ENCODE data around the gene SLC7A6.

SLC7A6 gene

DNA sequence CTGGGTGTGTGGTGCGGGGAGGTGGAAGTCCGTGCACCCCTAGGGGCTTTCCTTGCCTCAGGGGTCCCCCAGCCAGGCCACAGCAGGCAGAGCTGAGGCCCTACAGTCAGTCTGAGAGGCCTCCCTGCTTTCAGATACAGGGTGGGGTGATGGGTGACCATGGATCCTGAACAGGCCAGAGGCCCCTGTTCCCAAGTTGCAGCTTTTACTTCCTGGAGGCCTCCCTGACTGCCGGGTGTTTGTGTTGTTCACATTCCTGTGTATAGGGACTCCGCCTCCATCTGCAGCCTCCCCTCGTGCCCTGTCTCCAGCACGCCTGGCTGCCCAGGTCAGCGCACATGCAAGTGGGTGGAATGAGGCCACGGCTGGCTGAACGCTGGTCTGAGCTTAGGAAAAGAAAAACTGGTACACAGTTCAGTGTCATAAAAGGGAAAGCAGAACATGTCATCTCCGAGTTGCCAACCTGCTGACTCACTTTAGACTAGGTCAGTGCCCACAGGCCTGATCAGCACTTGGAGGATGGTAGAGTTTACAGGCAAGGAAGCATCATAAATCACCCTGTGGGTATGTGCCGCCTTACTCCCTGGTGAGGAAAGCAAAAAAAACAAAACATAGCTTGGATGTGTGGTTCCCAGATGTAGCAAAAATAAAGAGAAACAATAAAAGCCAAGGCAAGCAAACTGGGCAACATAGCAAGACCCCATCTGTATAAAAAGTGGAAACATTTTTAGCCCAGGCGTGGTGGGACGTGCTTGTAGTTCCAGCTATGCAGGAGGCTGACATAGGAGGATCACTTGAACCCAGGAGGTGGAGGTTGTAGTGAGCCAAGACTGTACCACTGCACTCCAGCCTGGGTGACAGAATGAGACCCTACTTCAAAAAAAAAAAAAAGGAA, 6.2 kb upstream of the SLC7A6 start:
- no peak for DNase-seq

DNA sequence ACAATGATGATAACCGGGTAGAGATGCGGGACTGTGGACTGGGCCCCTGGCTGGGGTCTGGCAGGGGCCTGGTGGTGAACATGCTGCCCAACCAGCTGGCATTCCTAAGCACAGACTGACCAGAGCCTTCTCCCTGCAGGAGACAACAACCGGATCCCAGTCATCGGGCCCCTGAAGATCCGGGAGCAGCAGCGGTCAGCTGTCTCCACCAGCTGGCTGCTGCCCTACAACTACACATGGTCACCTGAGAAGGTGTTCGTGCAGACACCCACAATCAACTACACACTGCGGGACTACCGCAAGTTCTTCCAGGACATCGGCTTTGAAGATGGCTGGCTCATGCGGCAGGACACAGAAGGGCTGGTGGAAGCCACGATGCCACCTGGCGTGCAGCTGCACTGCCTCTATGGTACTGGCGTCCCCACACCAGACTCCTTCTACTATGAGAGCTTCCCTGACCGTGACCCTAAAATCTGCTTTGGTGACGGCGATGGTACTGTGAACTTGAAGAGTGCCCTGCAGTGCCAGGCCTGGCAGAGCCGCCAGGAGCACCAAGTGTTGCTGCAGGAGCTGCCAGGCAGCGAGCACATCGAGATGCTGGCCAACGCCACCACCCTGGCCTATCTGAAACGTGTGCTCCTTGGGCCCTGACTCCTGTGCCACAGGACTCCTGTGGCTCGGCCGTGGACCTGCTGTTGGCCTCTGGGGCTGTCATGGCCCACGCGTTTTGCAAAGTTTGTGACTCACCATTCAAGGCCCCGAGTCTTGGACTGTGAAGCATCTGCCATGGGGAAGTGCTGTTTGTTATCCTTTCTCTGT, 5.1 kb upstream of the SLC7A6 start:
- DNase-seq = no peak

DNA sequence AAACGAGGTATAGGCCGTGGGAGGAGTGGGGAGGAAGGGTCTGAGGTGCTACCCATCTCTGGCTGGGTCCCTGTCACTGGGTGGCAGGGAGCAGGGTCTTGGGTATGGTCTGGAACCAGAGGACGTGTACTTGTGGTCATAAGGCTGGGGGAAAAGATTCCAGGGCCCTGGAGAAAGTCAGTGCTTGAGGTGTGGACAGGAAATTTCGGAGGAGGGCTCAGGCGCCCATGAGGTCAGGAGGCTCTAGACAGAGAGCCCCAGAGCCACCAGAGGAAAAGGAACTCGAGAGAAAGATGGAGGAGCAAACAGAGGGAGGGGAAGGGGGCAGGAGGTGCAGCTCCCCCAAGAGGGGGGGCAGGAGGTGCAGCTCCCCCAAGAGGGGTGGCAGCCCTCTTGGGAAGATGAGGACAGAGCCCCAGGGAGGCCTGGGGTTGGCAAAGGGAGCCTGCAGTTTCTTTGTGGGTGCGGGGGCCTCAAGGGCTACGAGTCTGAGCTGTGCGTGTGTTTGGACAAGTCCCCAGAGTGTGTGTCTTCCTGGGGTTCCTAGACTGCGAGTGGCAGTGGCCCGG, 683 bp upstream of the SLC7A6 start:
- no peak for DNase-seq

DNA sequence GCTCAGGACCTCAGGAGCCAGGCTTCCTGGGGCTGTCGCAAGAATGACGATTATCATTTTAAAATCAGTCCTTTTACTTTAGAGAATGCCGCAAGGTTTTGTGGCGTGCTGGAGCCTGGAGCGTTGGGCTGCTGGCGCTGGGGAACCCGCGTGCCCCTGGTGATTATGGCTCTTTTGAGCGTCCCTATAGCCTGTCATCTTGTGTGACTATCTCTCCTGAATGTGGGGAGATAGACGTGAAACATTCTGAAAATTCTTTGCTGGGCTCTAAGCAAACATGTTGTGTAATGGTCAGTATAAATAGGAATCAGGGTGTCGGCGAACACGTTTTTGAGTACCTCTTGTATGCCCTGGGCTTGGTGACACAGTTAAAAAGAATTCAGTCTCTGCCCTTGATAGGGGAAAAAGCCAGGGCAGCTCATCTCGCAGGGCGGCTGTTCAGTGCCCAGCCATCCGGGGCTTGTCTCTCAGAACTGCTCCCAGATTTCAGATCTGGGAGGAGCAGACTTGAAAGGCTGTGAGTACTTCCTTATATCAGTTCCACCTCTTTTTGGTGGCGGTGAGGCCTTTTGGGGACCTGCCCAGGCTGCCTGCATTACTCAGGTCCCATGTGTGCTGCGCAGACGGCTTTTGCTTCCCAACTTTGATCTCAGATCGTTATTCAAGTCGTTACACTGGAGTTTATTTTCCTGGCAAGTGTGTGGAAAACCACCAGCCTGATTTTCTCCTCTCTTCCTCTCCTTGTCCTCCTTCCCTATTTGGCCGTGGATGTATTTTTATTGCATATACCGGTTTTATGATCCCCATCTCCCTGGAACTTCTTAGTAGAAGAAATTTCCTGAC, 973 bp downstream of the SLC7A6 start:
- DNase-seq = peak; percentile 62

DNA sequence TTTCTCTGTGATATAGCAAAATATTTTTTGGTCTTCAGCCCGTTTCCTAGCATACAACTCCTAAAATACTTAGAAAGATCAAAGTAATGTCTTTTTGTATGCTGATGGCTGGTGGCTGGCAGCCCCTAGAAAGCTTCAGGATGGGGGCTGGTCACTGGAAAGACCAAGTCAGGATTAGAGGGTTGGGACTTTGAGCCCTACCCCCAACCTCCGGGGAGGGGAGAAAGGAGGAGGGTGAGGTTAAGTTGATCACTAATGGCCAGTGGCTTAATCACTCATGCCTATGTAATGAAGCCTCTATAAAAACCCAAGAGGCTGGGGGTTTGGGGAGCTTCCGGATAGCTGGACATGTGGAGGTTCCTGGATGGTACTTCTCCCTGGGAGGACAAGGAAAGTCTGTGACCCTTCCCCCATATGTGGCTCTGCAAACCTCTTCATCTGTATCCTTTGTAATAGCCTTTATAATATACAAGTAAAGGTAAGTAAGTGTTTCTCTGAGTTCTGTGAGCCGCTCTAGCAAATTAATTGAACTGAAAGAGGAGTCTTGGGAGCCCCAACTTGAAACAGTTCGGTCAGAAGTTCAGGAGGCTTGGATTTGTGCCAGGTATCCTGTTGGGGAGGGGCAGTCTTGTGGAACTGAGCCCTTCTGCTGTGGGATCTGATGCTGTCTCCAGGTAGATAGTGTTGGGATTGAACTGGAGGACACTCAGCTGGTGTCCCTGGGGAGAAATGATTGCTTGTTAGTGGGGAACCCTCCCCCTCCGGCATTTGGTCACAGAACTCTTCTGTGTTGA, 3.5 kb downstream of the SLC7A6 start:
- no peak for DNase-seq

DNA sequence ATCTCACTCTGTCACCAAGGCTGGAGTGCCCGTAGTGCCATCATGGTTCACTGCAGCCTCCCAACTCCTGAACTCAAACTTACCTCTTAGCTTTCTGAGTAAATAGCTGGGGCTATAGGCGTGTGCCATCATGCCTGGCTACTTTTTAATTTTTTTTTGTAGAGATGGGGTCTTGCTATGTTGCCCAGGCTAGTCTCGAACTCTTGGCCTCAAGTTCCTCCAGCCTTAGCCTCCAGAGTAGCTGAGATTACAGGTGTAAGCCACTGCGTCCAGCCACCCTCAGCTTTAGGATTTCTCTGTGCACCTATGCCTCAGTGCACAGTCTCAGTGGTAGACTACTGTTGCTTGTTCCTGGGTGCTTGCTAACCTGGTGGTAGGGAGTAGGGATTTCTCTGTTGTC, 5.5 kb downstream of the SLC7A6 start:
- no peak for DNase-seq

DNA sequence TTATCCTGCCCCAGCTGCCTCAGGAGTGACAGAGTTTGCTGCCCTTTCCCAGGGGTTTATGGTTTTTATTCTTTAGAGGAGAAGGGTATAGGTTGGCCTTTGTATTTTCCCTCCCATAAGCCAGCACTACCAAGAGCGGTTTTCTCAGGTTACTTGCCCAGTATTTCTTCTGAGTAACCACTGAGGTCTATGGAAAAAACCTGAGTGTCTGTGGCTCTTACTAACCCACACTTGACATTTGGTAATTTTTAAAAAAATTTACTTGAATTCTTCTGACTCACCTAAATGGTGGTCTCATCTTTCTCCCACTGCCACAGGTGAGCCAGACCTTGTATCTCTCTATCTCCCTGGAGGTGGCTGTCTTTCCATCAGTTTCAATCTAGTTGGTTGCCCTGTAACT, 6.0 kb downstream of the SLC7A6 start:
- peak; percentile 74 for DNase-seq

DNA sequence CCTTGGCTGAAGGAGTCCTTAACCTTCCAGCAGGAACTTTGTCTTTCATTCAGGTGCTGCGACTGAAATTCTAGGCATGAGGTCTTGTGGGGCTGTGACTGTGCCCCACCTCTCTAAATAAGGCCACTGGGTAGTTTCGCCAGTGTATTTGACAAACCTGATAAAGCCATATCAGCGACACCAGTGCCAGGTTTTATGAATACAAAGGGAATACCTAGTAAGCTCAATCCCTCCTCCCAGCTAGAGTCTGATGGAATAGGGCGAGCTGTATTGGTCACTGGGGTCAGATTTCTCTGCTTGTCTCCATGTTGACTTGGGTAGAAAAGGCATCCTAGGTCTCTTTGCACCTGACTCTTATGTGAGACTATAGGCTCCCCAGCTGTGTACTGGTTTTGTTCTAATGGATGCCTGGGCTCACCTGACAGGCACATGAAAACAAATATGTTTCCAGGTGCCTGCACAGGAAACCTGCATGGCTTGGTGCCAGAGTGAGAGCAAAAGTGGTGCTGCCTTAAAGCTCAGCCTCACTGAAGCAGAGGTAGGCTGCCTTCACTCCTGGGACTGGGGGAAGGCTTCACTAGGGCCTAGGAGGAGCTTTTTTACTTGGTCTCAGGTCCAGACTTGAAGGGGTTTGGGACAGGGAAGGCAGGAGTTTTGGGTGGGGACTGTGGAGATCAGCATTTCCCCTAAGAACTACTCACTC, 8.3 kb downstream of the SLC7A6 start:
- peak; percentile 69 for DNase-seq

DNA sequence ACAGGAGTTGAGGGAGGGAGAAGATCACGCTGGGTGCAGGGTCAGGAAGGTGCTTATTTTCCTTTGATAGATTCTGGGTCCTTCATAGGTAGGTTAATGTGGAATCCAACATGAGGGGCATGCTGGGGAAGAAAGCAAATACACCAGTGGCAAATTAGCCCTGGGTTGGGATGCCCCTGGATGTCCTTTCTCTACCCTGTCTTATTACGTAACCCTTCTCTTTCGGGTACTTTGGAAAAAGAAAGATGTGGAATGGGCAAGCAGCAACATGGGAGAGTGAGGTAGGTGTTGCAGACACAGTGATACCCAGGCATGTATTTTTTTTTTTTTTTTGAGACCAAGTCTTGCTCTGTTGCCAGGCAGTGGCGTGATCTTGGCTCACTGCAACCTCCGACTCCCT, 9.1 kb downstream of the SLC7A6 start:
- DNase-seq = no peak

DNA sequence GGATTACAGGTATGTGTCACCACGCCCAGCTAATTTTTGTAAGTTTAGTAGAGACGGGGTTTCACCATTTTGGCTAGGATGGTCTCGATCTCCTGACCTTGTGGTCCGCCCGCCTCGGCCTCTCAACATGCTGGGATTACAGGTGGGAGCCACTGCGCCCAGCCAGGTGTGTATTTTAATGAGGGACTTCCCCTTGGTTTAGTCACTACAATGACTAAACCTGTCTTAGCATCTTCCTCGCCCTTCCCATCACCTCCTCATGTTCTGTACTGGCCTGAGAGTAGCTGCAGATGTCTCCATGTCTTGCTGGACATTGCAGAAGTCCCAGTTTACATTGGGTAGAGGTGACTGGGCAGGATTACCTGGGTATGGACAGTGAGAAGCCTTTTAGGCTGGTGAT, 9.6 kb downstream of the SLC7A6 start:
- DNase-seq = peak; percentile 39

DNA sequence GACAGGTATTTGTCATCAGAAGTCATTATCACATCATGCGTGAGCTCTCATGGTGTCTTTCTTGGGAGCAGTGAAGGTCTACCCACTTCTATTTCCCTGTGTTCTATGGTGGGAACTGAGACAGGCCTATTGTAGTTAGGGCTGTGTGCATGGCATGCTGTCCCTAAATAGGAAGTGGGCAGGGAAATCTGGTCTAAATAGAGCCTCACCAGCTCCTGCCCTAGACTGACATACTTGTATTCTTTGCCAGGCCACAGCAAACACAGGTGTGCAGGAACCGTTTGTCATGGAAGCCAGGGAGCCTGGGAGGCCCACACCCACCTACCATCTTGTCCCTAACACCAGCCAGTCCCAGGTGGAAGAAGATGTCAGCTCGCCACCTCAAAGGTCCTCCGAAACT, 10.1 kb downstream of the SLC7A6 start:
- no peak for DNase-seq

DNA sequence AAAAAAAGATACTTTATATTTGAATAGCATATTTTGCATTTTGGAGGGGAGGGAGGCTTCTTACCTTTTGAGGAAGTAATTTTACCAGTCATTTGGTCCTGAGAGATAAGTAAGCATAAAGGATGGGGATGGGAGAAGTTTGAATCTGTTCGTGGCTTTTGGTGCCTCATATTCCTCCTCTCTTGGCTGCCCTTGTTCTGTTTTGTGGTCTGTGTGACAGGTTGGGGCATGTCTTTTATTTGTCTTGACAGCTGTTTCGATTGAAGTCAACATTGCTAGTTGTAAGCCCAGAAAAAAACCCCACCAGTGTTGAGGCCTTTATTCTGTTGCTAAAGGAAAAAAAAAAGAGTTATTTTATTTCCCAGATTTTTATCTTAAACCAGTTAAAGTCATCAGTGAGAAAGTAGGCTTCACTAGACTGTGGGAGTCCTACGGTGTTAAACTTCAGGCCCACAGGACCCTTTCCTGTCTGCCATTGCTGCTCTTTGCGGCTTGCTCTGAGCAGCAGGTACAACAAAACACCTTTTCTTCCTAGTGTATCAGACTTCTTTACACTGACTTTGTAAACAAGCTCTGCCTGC, 11.4 kb downstream of the SLC7A6 start:
- peak; percentile 81 for DNase-seq

DNA sequence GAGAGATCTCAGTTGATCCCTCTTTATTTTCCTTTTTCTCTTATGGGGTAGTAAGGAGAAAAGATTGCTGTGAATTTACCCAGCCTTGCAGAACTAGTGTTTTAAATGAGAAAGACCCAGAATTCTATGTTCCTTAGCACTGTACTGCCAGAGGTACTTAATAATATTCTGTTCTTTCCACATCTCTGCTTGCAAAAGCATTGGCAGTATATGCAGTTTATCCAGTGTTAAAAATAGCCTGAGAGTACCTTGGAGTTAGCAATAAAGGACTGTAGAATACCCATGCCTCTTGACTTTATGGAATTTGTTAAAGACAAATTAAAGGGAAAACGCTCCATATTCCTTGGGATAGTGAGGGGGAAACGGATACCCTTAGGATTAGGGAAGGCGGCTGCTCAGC, 11.9 kb downstream of the SLC7A6 start:
- DNase-seq = no peak

DNA sequence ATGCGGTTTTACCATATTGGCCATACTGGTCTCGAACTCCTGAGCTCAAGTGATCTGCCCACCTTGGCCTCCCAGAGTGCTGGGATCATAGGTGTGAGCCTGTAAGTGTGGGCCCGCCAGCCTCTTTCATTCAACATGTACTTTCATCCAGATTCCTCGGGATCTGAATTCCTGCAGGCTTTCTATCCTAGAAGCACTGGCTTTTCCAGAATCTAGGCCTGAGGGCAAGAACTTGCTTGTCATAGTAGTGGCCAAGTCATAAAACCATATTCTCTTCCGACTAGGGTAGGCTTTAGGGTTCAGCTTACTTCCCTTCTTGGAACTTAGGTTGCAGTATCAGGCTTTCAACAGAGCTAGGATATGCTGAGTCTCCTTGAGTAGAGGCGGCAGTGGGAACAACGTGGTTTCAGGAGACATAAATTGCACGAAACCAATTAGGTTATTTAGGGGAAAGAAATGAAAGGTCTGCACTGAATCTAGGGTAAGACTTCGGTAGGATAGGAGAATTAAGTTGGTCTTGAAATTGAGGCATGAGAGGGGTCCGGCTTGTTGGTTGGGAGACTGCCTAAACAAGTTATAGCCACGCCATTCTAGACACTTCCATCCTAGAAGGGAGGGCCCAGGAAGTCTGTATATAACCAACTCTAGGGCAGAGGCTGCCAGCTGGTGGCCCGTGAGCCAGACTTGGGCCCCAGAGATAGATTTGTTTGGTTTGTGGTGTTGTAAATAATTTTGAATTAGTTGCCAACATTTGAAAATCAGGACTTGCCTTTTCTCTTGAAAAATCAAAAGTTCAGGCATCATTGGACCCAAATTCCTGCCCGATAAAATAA, 15.6 kb downstream of the SLC7A6 start:
- no peak for DNase-seq

DNA sequence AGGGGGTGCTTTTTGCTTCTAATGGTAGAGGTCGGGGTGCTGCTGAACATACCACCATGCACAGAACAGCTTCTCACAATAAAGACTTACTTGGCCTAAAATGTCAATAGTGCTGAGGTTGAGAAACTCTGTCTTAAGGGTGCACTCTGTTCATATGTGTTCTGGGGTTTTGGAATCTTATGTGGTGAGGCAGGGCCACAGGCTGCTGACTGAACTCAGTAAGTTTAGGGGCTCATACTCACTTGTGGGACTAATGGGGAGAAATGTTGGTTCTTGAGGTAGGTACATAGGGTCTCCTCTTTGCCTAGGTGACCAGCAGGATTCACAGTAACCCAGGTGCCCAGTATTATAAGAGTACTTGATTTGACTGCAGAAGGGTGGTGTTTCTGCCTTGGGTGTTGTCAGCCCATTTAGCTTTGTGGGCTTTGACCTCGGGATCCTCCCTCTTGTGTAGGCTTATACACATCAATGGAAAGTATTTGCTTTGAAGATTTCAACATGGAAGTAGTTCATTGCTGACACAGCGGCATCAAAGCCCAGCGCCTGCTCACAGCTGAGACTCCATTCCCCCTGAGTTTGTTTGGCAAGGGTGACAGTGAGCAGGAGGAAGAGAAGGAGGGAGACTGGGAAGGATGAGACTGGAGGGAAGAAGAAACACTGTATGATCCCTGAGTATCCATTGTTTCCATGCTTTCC, 17.2 kb downstream of the SLC7A6 start:
- DNase-seq = peak; percentile 33

DNA sequence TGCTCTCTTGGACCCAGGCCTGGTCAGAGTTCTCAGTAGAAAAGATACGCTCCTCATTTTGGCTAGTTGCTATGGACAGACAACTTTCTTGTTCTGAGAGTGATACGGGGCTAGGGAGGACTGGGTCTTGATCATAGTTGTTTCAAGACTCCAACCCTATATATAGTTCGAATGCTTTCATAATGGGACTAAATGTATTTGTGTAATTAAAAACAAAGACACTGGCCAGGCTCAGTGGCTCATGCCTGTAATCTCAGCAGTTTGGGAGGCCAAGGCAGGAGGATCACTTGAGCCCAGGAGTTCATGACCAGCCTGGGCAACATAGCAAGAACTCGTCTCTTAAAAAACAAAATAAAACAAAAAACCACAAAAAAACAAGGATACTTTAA, 17.7 kb downstream of the SLC7A6 start:
- DNase-seq = no peak

DNA sequence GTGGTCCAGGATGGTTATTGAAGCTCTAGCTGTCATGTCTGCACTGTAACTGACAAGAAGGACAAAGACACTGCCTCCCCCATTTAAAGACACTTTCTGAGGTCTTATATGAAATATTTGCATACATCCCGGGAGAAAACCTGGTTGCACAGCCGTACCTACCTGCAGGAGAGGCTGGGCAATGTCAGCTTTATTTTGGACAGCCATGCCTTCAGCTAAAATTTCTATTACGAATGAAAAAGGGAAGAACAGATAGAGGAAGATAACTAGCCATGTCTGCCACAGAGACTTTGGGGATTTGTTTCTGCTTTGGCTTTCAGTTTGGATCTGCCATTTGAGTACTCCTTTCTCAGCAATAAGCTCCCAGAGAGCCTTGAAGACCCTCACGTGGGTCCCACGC, 19.0 kb downstream of the SLC7A6 start:
- no peak for DNase-seq

DNA sequence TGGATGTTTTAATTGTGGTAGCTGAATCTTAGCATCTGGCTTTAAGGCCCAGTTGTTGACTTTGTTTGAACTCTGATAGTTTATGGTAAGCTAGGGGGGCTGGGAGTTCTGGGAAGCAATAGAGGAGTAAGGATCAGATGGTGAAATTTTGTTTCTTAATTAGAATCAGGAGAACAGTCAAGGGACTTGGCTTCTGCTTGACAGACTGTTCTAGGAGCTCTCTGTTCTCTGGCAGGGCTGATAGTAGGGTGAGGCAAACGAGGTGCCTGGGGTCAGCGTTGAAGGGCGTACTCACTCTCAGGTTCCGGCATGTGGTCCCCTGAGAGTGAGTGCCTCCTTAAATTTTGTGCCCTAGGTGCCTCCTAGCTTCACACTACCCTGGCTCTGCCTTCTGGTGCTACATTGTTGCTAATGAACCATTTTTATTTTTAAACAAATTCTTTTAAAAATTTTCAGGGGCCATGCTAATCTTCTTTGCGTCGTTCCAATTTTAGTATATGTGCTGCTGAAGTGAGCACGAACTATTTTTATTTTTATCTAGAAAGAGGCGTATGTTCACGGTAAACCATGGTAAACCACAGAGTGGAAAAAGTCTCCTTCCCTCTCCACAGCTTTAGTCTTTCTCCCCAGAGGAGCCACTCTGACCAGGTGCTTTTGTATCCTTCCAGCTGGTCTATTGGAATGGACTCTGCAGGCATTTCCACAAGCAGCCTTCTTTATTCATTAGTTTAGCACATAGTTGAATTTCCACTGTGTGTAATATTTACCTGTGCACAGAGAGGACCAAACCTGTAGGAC, 19.7 kb downstream of the SLC7A6 start:
- DNase-seq = peak; percentile 15

DNA sequence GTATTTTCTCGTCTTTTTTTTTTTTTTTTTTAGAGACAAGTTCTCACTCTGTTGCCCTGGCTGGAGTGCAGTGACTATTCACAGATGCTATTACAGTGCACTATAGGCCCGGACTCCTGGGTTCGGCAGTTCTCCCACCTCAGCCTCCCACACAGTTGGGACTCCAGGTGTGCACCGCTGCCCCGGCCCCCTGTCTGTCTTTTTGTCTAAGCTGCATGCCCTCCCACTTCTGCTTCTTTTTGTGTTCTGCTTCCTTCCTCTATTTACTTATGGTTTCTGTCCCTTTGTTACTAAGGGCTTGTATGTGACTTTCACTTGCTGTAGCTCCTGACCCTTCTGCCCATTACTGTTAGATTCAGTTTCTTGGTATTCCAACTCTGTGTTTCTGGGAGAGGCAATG, 20.5 kb downstream of the SLC7A6 start:
- no peak for DNase-seq
